K562 (cell line): ENCODE data around the gene LDAF1. TPM values are rescaled to one million over a fixed set of nuclear protein-coding genes. Genes with fewer than 3 reads are reported as not detected.

Experiments used
- ATAC-seq: fragments of 200-7000 bp; cut with Tn5 transposase; 3 replicates; pipeline ENCODE4 v1.9.1; 2020; ENCODE audit warnings: moderate library complexity
- BruUV-seq: library from RNA; stranded (reverse); fragments of 400-500 nt; replicated peaks from 2 replicates; lab custom pipeline; 2021; lab: Mats Ljungman, UMichigan
- CTCF ChIA-PET: fragments of 300-600 bp; formaldehyde crosslinking; extraction: SDS; loops from one replicate; lab custom pipeline; 2021; ENCODE audit warnings: low intra/inter-chr PET ratio; lab: Yijun Ruan, JAX
- POLR2A ChIA-PET: fragments of 300-600, 350-650 bp; sonication (Branson Sonifier 250); formaldehyde crosslinking; extraction: SDS; loops from one replicate; lab custom pipeline; 2021; ENCODE audit warnings: antibody characterized with exemption, inconsistent platforms; lab: Yijun Ruan, JAX
- DNase-seq, 4 experiments: peaks; one replicate each; pipeline versions ENCODE4 v3.0.0 to v3.0.0-alpha.2; 2011 to 2018; ENCODE audit warnings: low spot score in 3 of 4, mixed read lengths in 3 of 4; ENCODE audit errors: extremely low read depth in 1 of 4
- FAIRE-seq: peaks from 2 replicates; lab custom pipeline; 2011; peaks lifted over from hg19 to GRCh38; lab: Jason Lieb, UNC
- H2AFZ ChIP-seq: 2 replicates; pipeline ENCODE4 v1.6.0; 2011; ENCODE audit warnings: low read depth, low read length, control low read depth, inconsistent platforms
- H3K27ac ChIP-seq: fragments of 200-600 bp; 3 replicates; pipeline ENCODE4 v1.8.0; 2011; ENCODE audit warnings: low read depth, mild to moderate bottlenecking, control low read depth, inconsistent platforms, low read length, moderate library complexity, mixed read lengths; ENCODE audit errors: extremely low read depth
- H3K27me3 ChIP-seq, 2 experiments: fragments of 300-600 bp in 1 of 2; 2 replicates in 1 of 2; 3 replicates in 1 of 2; pipeline versions ENCODE4 v1.6.0 to v1.8.0; 2011; ENCODE audit warnings: inconsistent platforms in 2 of 2, low read length in 2 of 2, mild to moderate bottlenecking in 1 of 2, mixed read lengths in 1 of 2, moderate library complexity in 1 of 2; ENCODE audit not compliant: control insufficient read depth in 2 of 2, insufficient read depth in 2 of 2
- H3K36me3 ChIP-seq: fragments of 300-600 bp; 3 replicates; pipeline ENCODE4 v1.8.0; 2011; ENCODE audit warnings: mild to moderate bottlenecking, low read length, inconsistent platforms; ENCODE audit not compliant: control insufficient read depth, insufficient read depth
- H3K4me1 ChIP-seq, 2 experiments: fragments of 200-600 bp in 1 of 2; replicated peaks in 1 of 2; 2 replicates in 1 of 2; 3 replicates in 1 of 2; pipeline versions ENCODE4 v1.5.1 to v1.8.0; 2011; ENCODE audit warnings: inconsistent platforms in 2 of 2, low read length in 2 of 2, mild to moderate bottlenecking in 1 of 2, mixed read lengths in 1 of 2, moderate library complexity in 1 of 2; ENCODE audit not compliant: control insufficient read depth in 2 of 2, insufficient read depth in 2 of 2
- H3K4me2 ChIP-seq: 2 replicates; pipeline ENCODE4 v1.6.1; 2011; ENCODE audit warnings: low read length, control low read depth, inconsistent platforms, mixed read lengths; ENCODE audit not compliant: insufficient read depth
- H3K4me3 ChIP-seq: fragments of 200-600 bp; sonication (generic), shearing (Covaris generic); 2 replicates; pipeline ENCODE4 v1.5.1; 2016; ENCODE audit warnings: control low read depth, inconsistent platforms
- H3K79me2 ChIP-seq: fragments of 200-600 bp; 3 replicates; pipeline ENCODE4 v1.8.0; 2011; ENCODE audit warnings: low read length, inconsistent platforms; ENCODE audit not compliant: control insufficient read depth, insufficient read depth
- H3K9ac ChIP-seq, 2 experiments: 2 replicates each; pipeline versions ENCODE4 v1.6.0 to v1.6.1; 2011; ENCODE audit warnings: low read depth in 2 of 2, low read length in 2 of 2, control low read depth in 1 of 2, inconsistent platforms in 1 of 2, mild to moderate bottlenecking in 1 of 2, mixed read lengths in 1 of 2; ENCODE audit not compliant: insufficient read depth in 1 of 2
- H3K9me1 ChIP-seq: one replicate; pipeline ENCODE4 v1.6.0; 2011; ENCODE audit warnings: inconsistent platforms, mild to moderate bottlenecking, low read length, moderate library complexity; ENCODE audit not compliant: control insufficient read depth, insufficient read depth
- H3K9me3 ChIP-seq: replicated peaks from 2 replicates; pipeline ENCODE4 v1.5.1; 2011; ENCODE audit warnings: low read depth, low read length, inconsistent platforms; ENCODE audit not compliant: control insufficient read depth, insufficient read depth
- H4K20me1 ChIP-seq: replicated peaks from 2 replicates; pipeline ENCODE4 v1.6.1; 2011; ENCODE audit warnings: low read length, inconsistent platforms, mixed read lengths; ENCODE audit not compliant: control insufficient read depth, insufficient read depth
- DIDO1 ChIP-seq: fragments of 450-650 bp; IDR thresholded peaks from 2 replicates; pipeline ENCODE4 v1.6.1; 2016; ENCODE audit warnings: low read depth, missing biosample characterization, missing genetic modification characterization
- FOXA1 ChIP-seq: fragments of 450-650 bp; IDR thresholded peaks from 2 replicates; pipeline ENCODE4 v1.6.1; 2016; ENCODE audit warnings: mild to moderate bottlenecking, borderline replicate concordance
- GABPA ChIP-seq: fragments of 200-800 bp; sonication (Bioruptor generic); conservative IDR thresholded peaks from 2 replicates; pipeline ENCODE4 v1.6.1; 2016; ENCODE audit warnings: low read depth, missing genetic modification characterization, missing compliant biosample characterization
- MITF ChIP-seq: IDR thresholded peaks from 2 replicates; pipeline ENCODE4 v1.6.1; 2014; ENCODE audit warnings: antibody characterized with exemption
- NR2C1 ChIP-seq, 2 experiments: fragments of 450-650 bp; IDR thresholded peaks; 2 replicates each; pipeline ENCODE4 v1.6.1; 2017; ENCODE audit warnings: mild to moderate bottlenecking in 2 of 2, antibody characterized with exemption in 1 of 2, inconsistent platforms in 1 of 2, missing compliant biosample characterization in 1 of 2, missing genetic modification characterization in 1 of 2
- RCOR1 ChIP-seq, 2 experiments: IDR thresholded peaks; 2 replicates each; pipeline ENCODE4 v1.6.1; 2012; ENCODE audit warnings: low read depth in 2 of 2, low read length in 2 of 2, borderline replicate concordance in 1 of 2, improper control_type of control experiment in 1 of 2
- UBTF ChIP-seq, 2 experiments: IDR thresholded peaks; 2 replicates each; pipeline ENCODE4 v1.6.1; 2012; ENCODE audit warnings: improper control_type of control experiment in 2 of 2, low read depth in 2 of 2, low read length in 2 of 2, borderline replicate concordance in 1 of 2
- ZBTB49 ChIP-seq: sonication (generic); formaldehyde crosslinking; IDR thresholded peaks from 2 replicates; pipeline ENCODE4 v1.8.0; 2022; ENCODE audit warnings: missing genetic modification reagents, mild to moderate bottlenecking, borderline replicate concordance
- ZNF512 ChIP-seq: IDR thresholded peaks from 2 replicates; pipeline ENCODE4 v1.6.1; 2016; ENCODE audit warnings: missing genetic modification characterization, missing compliant biosample characterization
- WGBS: fragments of 100-300 bp; shearing (Covaris generic); methylation state at CpG from one replicate; pipeline ENCODE4 v1.1.6; 2016; ENCODE audit warnings: low coverage, mixed read lengths; ENCODE audit not compliant: insufficient coverage; ENCODE audit errors: missing lambda C conversion rate; 5-methylcytosine and 5-hydroxymethylcytosine counted together
- in situ Hi-C: fragments of 300-500 bp; cut with MboI; formaldehyde crosslinking; loops from 4 replicates; pipeline ENCODE4 v1.15.0; 2018; ENCODE audit warnings: inconsistent platforms, mixed read lengths
- intact Hi-C: fragments of 100-400 bp; cut with micrococcal nuclease; formaldehyde crosslinking; loops from 2 replicates; pipeline ENCODE4 v1.14.2; 2022
- polyA plus RNA-seq, 8 experiments: library from polyadenylated mRNA; depleted of rRNA in 4 of 8; stranded (reverse) in 5 of 8; unstranded in 3 of 8; fragments of >200 nt; fragmentation: Nextera tagmentation in 2 of 8; fragmentation: Illumina TruSeq in 1 of 8; extraction: Ambion mirVana in 2 of 8; extraction: Trizol in 1 of 8; gene quantifications; 2 replicates each; pipeline versions ENCODE4 v1.2.1 to v1.2.3, GENCODE V29; 2011 to 2014; ENCODE audit warnings: inconsistent platforms in 1 of 8, missing spikeins in 1 of 8
- total RNA-seq, 7 experiments: library from RNA; depleted of rRNA in 6 of 7; stranded (reverse); fragments of >200 nt in 6 of 7; fragmentation: Illumina TruSeq in 2 of 7; extraction: Trizol in 2 of 7; gene quantifications; 2 replicates each; pipeline versions ENCODE4 v1.2.1 to v1.2.3, GENCODE V29; 2011 to 2021; ENCODE audit warnings: low replicate concordance in 1 of 7

Gene LDAF1
- total and polyA plus RNA-seq, 9 of the 15 experiments (the other 6 are each of a cell fraction or from before 2014, with no cell fraction given): 7.0 to 20.1 (median 12.5) TPM

GRCh38 chr16:21217121-21217520 is 58.6 kb downstream of the LDAF1 start:
- Histone ChIP-seq H3K9me1 (no peaks in the 10 kb centered on the region), H3K4me1 (peaks cover 0 to 8% of the 10 kb centered on the region in 2 experiments; a peak in 2 of 5 replicates), H3K27me3 (peaks cover 12 to 17% of the 10 kb centered on the region in 2 experiments; a peak in 3 of 5 replicates), H3K9ac (no peak overlapping the region), H3K9me3 (no peaks in the 10 kb centered on the region), H3K4me3 (no peak overlapping the region), H3K4me2 (no peak overlapping the region), H3K79me2 (no peaks in the 10 kb centered on the region), H2AFZ (no peak overlapping the region), H3K36me3 (no peaks in the 10 kb centered on the region), H3K27ac (no peak overlapping the region), H4K20me1 (no peaks in the 10 kb centered on the region)
- FAIRE-seq (no peak), DNase-seq (peak in 2 of 4 experiments; percentile 17 to 26), ATAC-seq (no peak)
- 6% methylated on average over 2 of the region's 2 CpGs for WGBS
- in situ Hi-C loops (no loop called here), intact Hi-C loops (no loop called here)
- POLR2A ChIA-PET: interaction anchor here (0.7 to 1.0 kb wide), 3 partner anchors 56 to 60 kb away, joined by 3 to 5 read pairs (median 5); partner anchors contain the start of gene LDAF1
- BruUV-seq: no TSS peak
- CTCF ChIA-PET: interaction anchor here (0.6 kb wide), 1 partner anchor 29 kb away, joined by 3 read pairs; no protein-coding TSS in a partner anchor
- TF ChIP-seq UBTF (IDR thresholded peaks at IDR 0.05; ENCODE audit: borderline replicate concordance in 1 of 2, low read depth in 2 of 2, low read length in 2 of 2): no peak
- TF ChIP-seq MITF: no peak
- TF ChIP-seq NR2C1 (IDR thresholded peaks at IDR 0.05): no peak
- no peak for TF ChIP-seq NR2C1 (tag; IDR thresholded peaks at IDR 0.05)
- TF ChIP-seq DIDO1 (tag): no peak
- no peak for TF ChIP-seq FOXA1
- peak in 1 of 2 experiments; percentile 70; a peak in 3 of 4 replicates for TF ChIP-seq RCOR1 (IDR thresholded peaks at IDR 0.05; ENCODE audit: borderline replicate concordance in 1 of 2, low read depth in 2 of 2, low read length in 2 of 2)
- TF ChIP-seq ZNF512 (tag): no peak
- TF ChIP-seq ZBTB49 (CRISPR knock-in tag): no peak
- no peak for TF ChIP-seq GABPA (tag)
